ENCODE measurements around the gene TNPO3. TPM values are rescaled to one million over a fixed set of nuclear protein-coding genes. Genes with fewer than 3 reads are reported as not detected.

Gene TNPO3
- total RNA-seq, 2 donors from 2014 or later, result 15.8 to 23.9 TPM

DNA sequence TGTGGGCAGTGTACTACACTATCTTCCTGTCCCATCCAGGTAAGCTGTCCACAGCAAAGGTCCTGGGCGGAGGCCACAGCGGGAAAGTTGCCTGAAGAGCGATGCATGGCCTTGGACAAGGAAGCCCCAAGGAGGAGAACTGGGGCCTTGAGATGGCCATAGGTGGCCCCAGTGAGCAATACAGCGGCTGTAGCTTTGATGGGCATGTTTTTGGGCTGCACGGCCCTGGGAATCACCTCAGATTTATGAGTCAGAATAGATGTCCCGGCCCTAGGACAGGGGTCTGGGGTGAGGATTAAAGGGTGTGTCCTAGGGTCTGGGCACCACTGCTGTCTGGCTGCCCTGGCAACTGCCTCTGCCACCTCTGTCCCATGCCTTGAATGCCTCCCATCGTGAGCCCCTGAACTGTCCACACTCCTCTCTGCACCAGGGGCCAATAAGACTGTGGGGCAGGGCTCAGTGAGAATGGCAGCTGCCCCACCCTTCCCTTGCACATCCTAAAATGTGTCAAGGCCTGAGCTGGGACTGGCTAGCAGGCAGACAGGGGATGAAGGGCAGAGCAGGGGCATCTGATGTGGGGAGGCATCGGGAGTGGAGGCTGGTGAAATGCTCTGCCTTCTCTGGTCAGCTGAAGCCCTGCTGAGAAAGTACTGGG is 126.6 kb downstream of the TNPO3 start:
- DNase-seq (no peak), ATAC-seq (no peak)
- intact Hi-C loops (cut with DNase I), result no loop called here
- Histone ChIP-seq H3K4me1 (no peaks in the 10 kb centered on the region), H3K4me3 (no peak overlapping the region), H3K27me3 (no peaks in the 10 kb centered on the region), H3K36me3 (replicated peaks in 1 of 2; ENCODE audit: insufficient read depth in 1 of 2, low read depth in 2 of 2) (no peaks in the 10 kb centered on the region), H3K9me3 (no peaks in the 10 kb centered on the region), H3K27ac (no peak overlapping the region)
- WGBS, 2 donors, result 86 to 100% methylated on average over 5 to 8 of the region's 8 CpGs
- no peak for TF ChIP-seq POLR2A (IDR thresholded peaks at IDR 0.05)
- TF ChIP-seq, protein P1, sequence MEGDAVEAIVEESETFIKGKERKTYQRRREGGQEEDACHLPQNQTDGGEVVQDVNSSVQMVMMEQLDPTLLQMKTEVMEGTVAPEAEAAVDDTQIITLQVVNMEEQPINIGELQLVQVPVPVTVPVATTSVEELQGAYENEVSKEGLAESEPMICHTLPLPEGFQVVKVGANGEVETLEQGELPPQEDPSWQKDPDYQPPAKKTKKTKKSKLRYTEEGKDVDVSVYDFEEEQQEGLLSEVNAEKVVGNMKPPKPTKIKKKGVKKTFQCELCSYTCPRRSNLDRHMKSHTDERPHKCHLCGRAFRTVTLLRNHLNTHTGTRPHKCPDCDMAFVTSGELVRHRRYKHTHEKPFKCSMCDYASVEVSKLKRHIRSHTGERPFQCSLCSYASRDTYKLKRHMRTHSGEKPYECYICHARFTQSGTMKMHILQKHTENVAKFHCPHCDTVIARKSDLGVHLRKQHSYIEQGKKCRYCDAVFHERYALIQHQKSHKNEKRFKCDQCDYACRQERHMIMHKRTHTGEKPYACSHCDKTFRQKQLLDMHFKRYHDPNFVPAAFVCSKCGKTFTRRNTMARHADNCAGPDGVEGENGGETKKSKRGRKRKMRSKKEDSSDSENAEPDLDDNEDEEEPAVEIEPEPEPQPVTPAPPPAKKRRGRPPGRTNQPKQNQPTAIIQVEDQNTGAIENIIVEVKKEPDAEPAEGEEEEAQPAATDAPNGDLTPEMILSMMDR (IDR thresholded peaks at IDR 0.05), result no peak

GRCh38 chr7:128924707-128925588 is 130.0 kb downstream of the TNPO3 start:
- intact Hi-C loops (cut with DNase I), result no loop called here

DNA sequence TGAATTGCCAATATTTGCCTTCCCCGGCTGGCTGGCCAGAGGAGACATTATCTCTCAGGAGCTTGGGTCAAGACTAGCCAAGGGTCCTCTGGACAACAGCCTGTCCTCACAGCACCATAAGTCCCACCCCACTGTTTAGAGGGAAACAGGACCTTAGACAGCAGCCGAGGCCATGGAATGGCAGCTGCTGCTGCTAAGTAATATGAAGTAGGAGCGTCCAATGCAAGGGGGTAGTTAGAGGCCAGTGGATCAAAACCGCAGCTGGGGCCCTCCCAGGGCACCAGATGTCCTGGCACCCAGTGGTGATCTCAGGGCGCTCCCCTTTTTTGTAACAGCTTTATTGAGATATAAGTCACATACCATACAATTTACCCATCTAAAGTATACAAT is 131.5 kb downstream of the TNPO3 start:
- H3K4me3 ChIP-seq, result no peak overlapping the region
- no peaks in the 10 kb centered on the region for H3K27me3 ChIP-seq
- DNase-seq, result no peak
- TF ChIP-seq POLR2A (IDR thresholded peaks at IDR 0.05), result no peak
- TF ChIP-seq, protein P1 (IDR thresholded peaks at IDR 0.05), result no peak
- H3K4me1 ChIP-seq, result peaks cover 6% of the 10 kb centered on the region
- H3K9me3 ChIP-seq, result no peaks in the 10 kb centered on the region
- ATAC-seq, result no peak
- WGBS, 2 donors, result 74 to 87% methylated on average over 4 to 5 of the region's 5 CpGs
- no peaks in the 10 kb centered on the region for H3K36me3 ChIP-seq (replicated peaks in 1 of 2; ENCODE audit: insufficient read depth in 1 of 2, low read depth in 2 of 2)
- intact Hi-C loops (cut with DNase I), result no loop called here
- H3K27ac ChIP-seq, result no peak overlapping the region

More at GRCh38 chr7:128924707-128925588, 130.0 kb downstream of the TNPO3 start:
- 67 to 77% methylated on average over 8 of the region's 8 CpGs for WGBS, 2 donors
- Histone ChIP-seq H3K27ac (no peak overlapping the region), H3K4me1 (peaks cover 6% of the 10 kb centered on the region), H3K36me3 (replicated peaks in 1 of 2; ENCODE audit: insufficient read depth in 1 of 2, low read depth in 2 of 2) (no peaks in the 10 kb centered on the region), H3K27me3 (no peaks in the 10 kb centered on the region), H3K9me3 (no peaks in the 10 kb centered on the region), H3K4me3 (no peak overlapping the region)
- no peak for ATAC-seq
- no peak for DNase-seq
- no peak for TF ChIP-seq POLR2A (IDR thresholded peaks at IDR 0.05)
- TF ChIP-seq, protein P1 (IDR thresholded peaks at IDR 0.05), result no peak

GRCh38 chr7:128922496-128923410 is 132.2 kb downstream of the TNPO3 start:
- ATAC-seq (no peak), DNase-seq (no peak)
- WGBS, 2 donors, result 70% methylated on average over 10 to 16 of the region's 16 CpGs
- H3K36me3 ChIP-seq (replicated peaks in 1 of 2; ENCODE audit: insufficient read depth in 1 of 2, low read depth in 2 of 2), result no peaks in the 10 kb centered on the region
- no peak overlapping the region for H3K27ac ChIP-seq
- no peak overlapping the region for H3K4me3 ChIP-seq
- TF ChIP-seq, protein P1 (IDR thresholded peaks at IDR 0.05), result no peak
- TF ChIP-seq POLR2A (IDR thresholded peaks at IDR 0.05), result no peak
- peaks cover 6% of the 10 kb centered on the region for H3K4me1 ChIP-seq
- no peaks in the 10 kb centered on the region for H3K9me3 ChIP-seq
- no peaks in the 10 kb centered on the region for H3K27me3 ChIP-seq
- intact Hi-C loops (cut with DNase I), result no loop called here
